NCI-H345 treated with DMSO at 0.1 percent for 48 hours (cell line): ENCODE results near the gene GOT2.
"Not testable (repeated sequence)": the region's sequence is repeated elsewhere in the genome, so short reads cannot be mapped to it uniquely, and the experiment has no call there.

ENCODE experiments used
- DNase-seq: peaks from one replicate; lab custom pipeline; 2025; ENCODE audit not compliant: unreplicated experiment; lab: John Stamatoyannopoulos, UW

GOT2 gene

DNA sequence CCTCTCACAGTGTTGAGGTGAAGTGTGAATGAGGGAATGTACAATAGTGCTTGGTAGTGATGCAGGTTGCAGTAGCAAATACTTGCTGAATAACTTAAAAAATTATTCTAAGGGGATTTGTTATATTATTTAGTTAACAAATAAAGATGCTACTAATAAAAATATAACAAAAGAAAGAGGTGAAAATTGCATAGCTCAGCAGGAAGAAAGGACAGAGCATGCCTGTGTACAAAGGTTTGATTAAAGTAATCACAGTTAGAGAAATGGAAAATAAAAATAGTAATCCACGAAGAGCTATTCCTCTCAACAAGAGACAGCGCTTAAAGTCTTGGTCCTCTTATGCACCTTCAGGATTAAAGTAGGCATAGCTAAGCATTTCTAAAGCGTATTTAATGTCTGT is 11.0 kb downstream of the GOT2 start:
- DNase-seq = no peak

- no peak for DNase-seq
Measured at GRCh38 chr16:58717994-58718393, 16.1 kb downstream of the GOT2 start.

DNA sequence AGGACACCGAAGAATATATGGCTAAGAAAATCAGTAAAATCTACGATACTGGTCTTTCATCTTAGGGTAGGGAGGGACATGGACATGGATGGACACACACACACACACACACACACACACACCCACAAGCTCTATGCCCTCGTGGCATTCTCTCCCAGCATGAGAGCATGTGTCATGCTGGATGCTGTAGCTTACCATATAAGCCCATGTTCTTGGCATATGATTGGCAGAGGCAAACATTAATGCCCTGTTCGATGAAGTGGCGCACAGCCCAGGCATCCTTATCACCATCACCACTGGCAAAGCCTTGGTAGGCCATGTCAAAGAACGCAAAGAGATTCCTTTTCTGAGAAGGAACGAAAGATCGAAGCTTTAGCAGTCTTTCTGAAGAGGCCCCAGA is 17.6 kb downstream of the GOT2 start:
- no peak for DNase-seq

DNA sequence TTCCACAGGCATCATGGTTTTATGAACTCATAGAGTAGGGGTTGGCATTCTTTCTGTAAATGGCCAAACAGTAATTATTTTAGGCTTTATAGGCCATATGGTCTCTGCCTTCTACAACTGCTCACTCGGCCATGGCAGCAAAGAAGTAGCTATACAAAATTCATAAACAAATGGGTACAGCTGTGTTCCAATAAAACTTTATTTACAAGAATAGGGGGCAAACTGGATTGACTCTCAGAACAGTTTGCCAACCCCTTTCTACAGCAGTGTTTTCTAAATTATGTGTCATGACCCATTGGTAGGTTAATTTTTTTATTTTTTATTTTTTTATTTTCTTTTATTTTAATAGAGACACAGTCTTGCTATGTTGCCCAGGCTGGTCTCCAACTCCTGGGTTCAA is 20.4 kb downstream of the GOT2 start:
- DNase-seq = no peak

GRCh38 chr16:58709333-58709732 is 24.8 kb downstream of the GOT2 start:
- DNase-seq = no peak

DNA sequence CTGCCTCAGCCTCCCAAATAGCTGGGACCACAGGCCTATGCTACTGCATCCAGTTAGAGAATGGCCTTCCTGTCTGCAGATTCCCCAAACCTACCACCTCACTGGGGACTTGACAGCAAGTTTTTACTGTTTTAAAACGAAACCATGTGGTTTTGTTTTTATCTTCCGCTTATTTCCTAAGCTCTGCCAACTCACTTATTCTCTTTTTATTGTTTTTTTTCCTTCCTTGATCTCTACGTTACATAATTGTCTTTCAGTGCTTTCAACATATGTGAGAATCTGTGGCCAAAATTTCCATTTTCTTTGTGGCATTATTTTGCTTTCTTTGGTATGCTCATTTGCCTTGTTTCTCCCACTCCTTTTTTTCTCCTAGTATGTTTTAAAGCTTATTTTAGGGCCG is 35.0 kb downstream of the GOT2 start:
- no peak for DNase-seq

- DNase-seq = no peak
Measured at GRCh38 chr16:58695368-58695767, 38.7 kb downstream of the GOT2 start.

- DNase-seq = no peak
Measured at GRCh38 chr16:58692450-58692849, 41.7 kb downstream of the GOT2 start.

GRCh38 chr16:58686985-58687706 is 47.0 kb downstream of the GOT2 start:
- DNase-seq = not testable (repeated sequence)

DNA sequence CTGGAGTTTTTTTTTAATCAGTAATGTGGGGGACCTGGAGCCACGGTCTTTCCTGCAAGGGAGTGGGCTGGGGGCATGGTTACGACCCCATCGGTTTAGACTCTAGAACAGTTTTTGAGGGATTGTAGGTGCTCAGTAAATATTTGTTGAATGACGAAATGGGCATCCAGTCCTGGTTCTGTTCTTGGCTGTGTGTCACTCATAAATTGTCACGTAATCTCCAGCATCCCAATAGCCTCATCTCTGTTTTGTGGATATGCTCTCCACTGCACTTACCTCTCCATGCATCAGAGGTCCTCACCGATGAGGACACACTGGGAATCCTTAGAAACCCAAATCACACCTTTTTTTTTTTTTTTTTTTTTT is 49.0 kb downstream of the GOT2 start:
- DNase-seq = no peak

- peak; percentile 29 for DNase-seq
Measured at GRCh38 chr16:58684354-58685083, 49.6 kb downstream of the GOT2 start, which contains the start of gene SLC38A7. Gene SLC38A7, minus strand, starts transcription at chr16:58684770. Its CDS starts 4,644 bp downstream, at chr16:58680126.

- no peak for DNase-seq
Measured at GRCh38 chr16:58684001-58684353, 50.1 kb downstream of the GOT2 start.

GRCh38 chr16:58679763-58680162 is 54.4 kb downstream of the GOT2 start:
- DNase-seq = no peak

GRCh38 chr16:58678716-58679115 is 55.4 kb downstream of the GOT2 start:
- no peak for DNase-seq

GRCh38 chr16:58678269-58678668 is 55.8 kb downstream of the GOT2 start:
- DNase-seq = no peak

- DNase-seq = no peak
Measured at GRCh38 chr16:58670946-58671583, 63.1 kb downstream of the GOT2 start.

GRCh38 chr16:58670177-58670576 is 63.9 kb downstream of the GOT2 start:
- no peak for DNase-seq

- DNase-seq = no peak
Measured at GRCh38 chr16:58665200-58665599, 68.9 kb downstream of the GOT2 start.

GRCh38 chr16:58661199-58661830 is 72.8 kb downstream of the GOT2 start:
- DNase-seq = no peak

GRCh38 chr16:58659911-58660310 is 74.2 kb downstream of the GOT2 start:
- DNase-seq = not testable (repeated sequence)

DNA sequence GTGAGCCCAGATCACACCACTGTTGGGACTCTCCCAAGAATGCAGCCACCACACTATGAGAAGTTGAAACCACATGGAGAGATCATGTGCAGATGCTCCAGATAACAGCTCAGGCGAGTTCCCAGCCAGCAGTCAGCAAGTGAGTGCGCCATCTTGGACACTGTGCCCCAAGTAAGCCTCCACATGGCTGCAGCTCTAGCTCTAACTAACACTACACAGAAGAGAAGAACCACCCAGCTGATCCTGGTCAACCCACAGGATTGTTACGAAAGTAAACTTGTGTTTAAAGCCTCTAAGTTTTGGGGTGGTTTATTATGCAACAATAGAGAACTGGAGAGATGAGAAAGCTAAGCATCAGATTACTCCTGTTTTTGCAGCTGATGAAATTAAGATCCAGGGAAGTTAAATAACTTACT is 75.3 kb downstream of the GOT2 start:
- DNase-seq = no peak
